ENCODE data around the gene NRSN2. TPM values are rescaled to one million over a fixed set of nuclear protein-coding genes. Genes with fewer than 3 reads are reported as not detected.
"Not testable (repeated sequence)": the region's sequence is repeated elsewhere in the genome, so short reads cannot be mapped to it uniquely, and the experiment has no call there.

NRSN2 gene
- total RNA-seq, 6 experiments from 2014 or later = 61.1 to 76.6 (median 65.4) TPM

- no peaks in the 10 kb centered on the region for H3K27me3 Mint-ChIP-seq (ENCODE audit: insufficient read depth)
- DNase-seq = no peak
- peaks cover 7% of the 10 kb centered on the region for H3K4me1 Mint-ChIP-seq (ENCODE audit: low read depth)
- H3K27ac Mint-ChIP-seq = no peak overlapping the region
- no peaks in the 10 kb centered on the region for H3K9me3 Mint-ChIP-seq
- TF ChIP-seq, protein P1, sequence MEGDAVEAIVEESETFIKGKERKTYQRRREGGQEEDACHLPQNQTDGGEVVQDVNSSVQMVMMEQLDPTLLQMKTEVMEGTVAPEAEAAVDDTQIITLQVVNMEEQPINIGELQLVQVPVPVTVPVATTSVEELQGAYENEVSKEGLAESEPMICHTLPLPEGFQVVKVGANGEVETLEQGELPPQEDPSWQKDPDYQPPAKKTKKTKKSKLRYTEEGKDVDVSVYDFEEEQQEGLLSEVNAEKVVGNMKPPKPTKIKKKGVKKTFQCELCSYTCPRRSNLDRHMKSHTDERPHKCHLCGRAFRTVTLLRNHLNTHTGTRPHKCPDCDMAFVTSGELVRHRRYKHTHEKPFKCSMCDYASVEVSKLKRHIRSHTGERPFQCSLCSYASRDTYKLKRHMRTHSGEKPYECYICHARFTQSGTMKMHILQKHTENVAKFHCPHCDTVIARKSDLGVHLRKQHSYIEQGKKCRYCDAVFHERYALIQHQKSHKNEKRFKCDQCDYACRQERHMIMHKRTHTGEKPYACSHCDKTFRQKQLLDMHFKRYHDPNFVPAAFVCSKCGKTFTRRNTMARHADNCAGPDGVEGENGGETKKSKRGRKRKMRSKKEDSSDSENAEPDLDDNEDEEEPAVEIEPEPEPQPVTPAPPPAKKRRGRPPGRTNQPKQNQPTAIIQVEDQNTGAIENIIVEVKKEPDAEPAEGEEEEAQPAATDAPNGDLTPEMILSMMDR (IDR thresholded peaks at IDR 0.05) = no peak
- H3K36me3 Mint-ChIP-seq (ENCODE audit: low read depth) = peaks cover 12% of the 10 kb centered on the region
- no peak overlapping the region for H3K4me3 Mint-ChIP-seq
Observed at GRCh38 chr20:387520-387919, 40.6 kb downstream of the NRSN2 start.

- no peak overlapping the region for H3K27ac Mint-ChIP-seq
Observed at GRCh38 chr20:388034-388994, 41.4 kb downstream of the NRSN2 start.

GRCh38 chr20:389220-389619 lies 42.3 kb downstream of the NRSN2 start:
- Mint-ChIP-seq H3K27me3 (ENCODE audit: insufficient read depth) (no peaks in the 10 kb centered on the region), H3K9me3 (no peaks in the 10 kb centered on the region), H3K36me3 (ENCODE audit: low read depth) (peaks cover 12% of the 10 kb centered on the region), H3K4me1 (ENCODE audit: low read depth) (no peaks in the 10 kb centered on the region), H3K4me3 (no peak overlapping the region), H3K27ac (no peak overlapping the region)
- DNase-seq = no peak
- TF ChIP-seq, protein P1 (IDR thresholded peaks at IDR 0.05) = no peak

More at GRCh38 chr20:388034-388994, 41.4 kb downstream of the NRSN2 start:
- TF ChIP-seq, protein P1 (IDR thresholded peaks at IDR 0.05) = no peak
- H3K4me3 Mint-ChIP-seq = no peak overlapping the region
- no peaks in the 10 kb centered on the region for H3K4me1 Mint-ChIP-seq (ENCODE audit: low read depth)
- H3K9me3 Mint-ChIP-seq = no peaks in the 10 kb centered on the region
- peaks cover 12% of the 10 kb centered on the region for H3K36me3 Mint-ChIP-seq (ENCODE audit: low read depth)
- DNase-seq = no peak
- no peaks in the 10 kb centered on the region for H3K27me3 Mint-ChIP-seq (ENCODE audit: insufficient read depth)

- H3K9me3 Mint-ChIP-seq = no peaks in the 10 kb centered on the region
- DNase-seq = no peak
- no peak overlapping the region for H3K4me3 Mint-ChIP-seq
- H3K4me1 Mint-ChIP-seq (ENCODE audit: low read depth) = no peaks in the 10 kb centered on the region
- H3K27ac Mint-ChIP-seq = no peak overlapping the region
- TF ChIP-seq, protein P1 (IDR thresholded peaks at IDR 0.05) = no peak
- H3K27me3 Mint-ChIP-seq (ENCODE audit: insufficient read depth) = no peaks in the 10 kb centered on the region
- H3K36me3 Mint-ChIP-seq (ENCODE audit: low read depth) = peaks cover 8% of the 10 kb centered on the region
Observed at GRCh38 chr20:391041-391711, 44.3 kb downstream of the NRSN2 start.

DNA sequence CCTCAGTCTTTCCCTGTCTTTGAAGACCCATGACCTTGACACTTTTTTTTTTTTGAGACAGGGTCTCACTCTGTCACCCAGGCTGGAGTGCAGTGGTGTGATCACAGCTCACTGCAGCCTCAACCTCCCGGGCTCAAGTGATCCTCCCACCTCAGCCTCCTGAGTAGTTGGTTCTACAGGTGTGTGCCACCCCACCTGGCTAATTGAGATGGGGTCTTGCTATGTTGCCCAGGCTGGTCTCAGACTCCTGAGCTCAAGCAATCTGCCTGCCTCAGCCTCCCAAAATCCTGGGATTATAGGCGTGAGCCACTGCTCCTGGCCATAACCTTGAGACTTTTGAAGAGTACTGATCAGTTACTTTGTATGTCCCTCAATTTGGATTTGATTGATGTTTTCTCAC lies 46.4 kb downstream of the NRSN2 start:
- not testable (repeated sequence) for H3K4me3 Mint-ChIP-seq; H3K27ac Mint-ChIP-seq; H3K27me3 Mint-ChIP-seq (ENCODE audit: insufficient read depth); H3K36me3 Mint-ChIP-seq (ENCODE audit: low read depth); H3K4me1 Mint-ChIP-seq (ENCODE audit: low read depth); DNase-seq; H3K9me3 Mint-ChIP-seq

DNA sequence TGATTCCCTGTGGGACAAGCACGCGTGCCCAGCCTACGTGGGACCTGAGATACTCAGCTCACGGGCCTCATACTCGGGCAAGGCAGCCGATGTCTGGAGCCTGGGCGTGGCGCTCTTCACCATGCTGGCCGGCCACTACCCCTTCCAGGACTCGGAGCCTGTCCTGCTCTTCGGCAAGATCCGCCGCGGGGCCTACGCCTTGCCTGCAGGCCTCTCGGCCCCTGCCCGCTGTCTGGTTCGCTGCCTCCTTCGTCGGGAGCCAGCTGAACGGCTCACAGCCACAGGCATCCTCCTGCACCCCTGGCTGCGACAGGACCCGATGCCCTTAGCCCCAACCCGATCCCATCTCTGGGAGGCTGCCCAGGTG lies 49.3 kb downstream of the NRSN2 start:
- H3K36me3 Mint-ChIP-seq (ENCODE audit: low read depth) = no peaks in the 10 kb centered on the region
- TF ChIP-seq, protein P1 (IDR thresholded peaks at IDR 0.05) = no peak

More for the DNA sequence above, 49.3 kb downstream of the NRSN2 start:
- Mint-ChIP-seq H3K4me1 (ENCODE audit: low read depth) (no peaks in the 10 kb centered on the region), H3K27ac (no peak overlapping the region), H3K9me3 (no peaks in the 10 kb centered on the region), H3K4me3 (no peak overlapping the region), H3K27me3 (ENCODE audit: insufficient read depth) (no peaks in the 10 kb centered on the region)
- DNase-seq = no peak
